IMR-90 (cell line): Measurements from ENCODE around the gene KLHL25. TPM values are rescaled to one million over a fixed set of nuclear protein-coding genes. Genes with fewer than 3 reads are reported as not detected.

Source experiments
- ATAC-seq: fragments of 200-7000 bp; cut with Tn5 transposase; 2 replicates; pipeline ENCODE4 v1.9.1; 2020; ENCODE audit warnings: low read depth, mild to moderate bottlenecking, moderate library complexity
- BruUV-seq: library from RNA; stranded (reverse); fragments of 400-500 nt; replicated peaks from 2 replicates; lab custom pipeline; 2021; lab: Mats Ljungman, UMichigan
- CTCF ChIA-PET: fragments of 300-600 bp; formaldehyde crosslinking; extraction: SDS; loops from one replicate; lab custom pipeline; 2021; ENCODE audit warnings: antibody characterized with exemption; lab: Yijun Ruan, JAX
- POLR2A ChIA-PET: fragments of 300-600 bp; sonication (Branson Sonifier 250); formaldehyde crosslinking; loops from one replicate; lab custom pipeline; 2022; ENCODE audit warnings: antibody characterized with exemption; ENCODE audit not compliant: unreplicated experiment; lab: Charles Lee
- DNase-seq: peaks from one replicate; pipeline ENCODE4 v3.0.0; 2013
- H2AFZ ChIP-seq: replicated peaks from 2 replicates; pipeline ENCODE3; 2013; ENCODE audit warnings: low read length, mild to moderate bottlenecking; ENCODE audit not compliant: poor library complexity
- H2AK5ac ChIP-seq: 2 replicates; pipeline ENCODE4 v1.6.1; 2013; ENCODE audit warnings: low read depth, low read length, inconsistent platforms
- H2AK9ac ChIP-seq: replicated peaks from 2 replicates; pipeline ENCODE3; 2013; ENCODE audit warnings: mild to moderate bottlenecking, low read depth, low read length, moderate library complexity; ENCODE audit not compliant: poor library complexity
- H2BK120ac ChIP-seq: 2 replicates; pipeline ENCODE4 v1.6.1; 2013; ENCODE audit warnings: low read depth, low read length, inconsistent platforms
- H2BK15ac ChIP-seq: 3 replicates; pipeline ENCODE4 v1.6.1; 2013; ENCODE audit warnings: low read depth, low read length, inconsistent platforms
- H2BK20ac ChIP-seq: 2 replicates; pipeline ENCODE4 v1.6.1; 2013; ENCODE audit warnings: low read depth, mild to moderate bottlenecking, inconsistent platforms, low read length, moderate library complexity
- H2BK5ac ChIP-seq: 2 replicates; pipeline ENCODE4 v1.6.1; 2013; ENCODE audit warnings: mild to moderate bottlenecking, low read depth, low read length, inconsistent platforms; ENCODE audit not compliant: poor library complexity, severe bottlenecking
- H3K14ac ChIP-seq: replicated peaks from 2 replicates; pipeline ENCODE4 v1.6.1; 2013; ENCODE audit warnings: low read depth, low read length, inconsistent platforms
- H3K18ac ChIP-seq: 2 replicates; pipeline ENCODE4 v1.6.1; 2013; ENCODE audit warnings: low read depth, low read length, control low read depth
- H3K23ac ChIP-seq: 2 replicates; pipeline ENCODE4 v1.6.1; 2013; ENCODE audit warnings: low read depth, low read length, inconsistent platforms
- H3K27ac ChIP-seq: 2 replicates; pipeline ENCODE4 v1.5.1; 2013; ENCODE audit warnings: mild to moderate bottlenecking, control low read depth, low read length; ENCODE audit not compliant: insufficient read depth
- H3K27me3 ChIP-seq: 2 replicates; pipeline ENCODE4 v1.6.1; 2013; ENCODE audit warnings: low read length; ENCODE audit not compliant: control insufficient read depth, insufficient read depth
- H3K36me3 ChIP-seq: 2 replicates; pipeline ENCODE4 v1.6.1; 2013; ENCODE audit warnings: low read length, mixed read lengths; ENCODE audit not compliant: control insufficient read depth, insufficient read depth
- H3K4ac ChIP-seq: 2 replicates; pipeline ENCODE4 v1.6.1; 2013; ENCODE audit warnings: low read depth, low read length, inconsistent platforms
- H3K4me1 ChIP-seq: 2 replicates; pipeline ENCODE4 v1.6.1; 2013; ENCODE audit warnings: low read length, mixed read lengths; ENCODE audit not compliant: control insufficient read depth, insufficient read depth
- H3K4me2 ChIP-seq: 2 replicates; pipeline ENCODE4 v1.6.1; 2013; ENCODE audit warnings: low read depth, mild to moderate bottlenecking, control low read depth, low read length, moderate library complexity
- H3K4me3 ChIP-seq: 2 replicates; pipeline ENCODE4 v1.5.1; 2013; ENCODE audit warnings: low read depth, mild to moderate bottlenecking, control low read depth, low read length, moderate library complexity; ENCODE audit not compliant: insufficient read depth
- H3K56ac ChIP-seq: 2 replicates; pipeline ENCODE4 v1.6.1; 2013; ENCODE audit warnings: low read length, inconsistent platforms; ENCODE audit not compliant: insufficient read depth; ENCODE audit errors: extremely low read depth
- H3K79me1 ChIP-seq, 2 experiments: 2 replicates each; pipeline ENCODE4 v1.6.1; 2013; ENCODE audit warnings: low read length in 2 of 2, inconsistent platforms in 1 of 2, low read depth in 1 of 2
- H3K9ac ChIP-seq: 2 replicates; pipeline ENCODE4 v1.6.1; 2013; ENCODE audit warnings: low read depth, low read length, control low read depth
- H3K9me1 ChIP-seq: 2 replicates; pipeline ENCODE4 v1.6.1; 2013; ENCODE audit warnings: low read length, inconsistent platforms; ENCODE audit not compliant: insufficient read depth
- H3K9me3 ChIP-seq: 2 replicates; pipeline ENCODE4 v1.6.1; 2013; ENCODE audit warnings: low read length; ENCODE audit not compliant: control insufficient read depth, insufficient read depth
- H4K20me1 ChIP-seq: 2 replicates; pipeline ENCODE4 v1.6.1; 2013; ENCODE audit warnings: low read length, inconsistent platforms; ENCODE audit not compliant: insufficient read depth
- H4K5ac ChIP-seq: 2 replicates; pipeline ENCODE4 v1.6.1; 2013; ENCODE audit warnings: mild to moderate bottlenecking, low read depth, low read length, control low read depth
- H4K8ac ChIP-seq, 2 experiments: 2 replicates each; pipeline ENCODE4 v1.6.1; 2013; ENCODE audit warnings: low read depth in 2 of 2, low read length in 2 of 2, control low read depth in 1 of 2, inconsistent platforms in 1 of 2
- H4K91ac ChIP-seq: 2 replicates; pipeline ENCODE4 v1.6.1; 2013; ENCODE audit warnings: low read depth, low read length, inconsistent platforms; ENCODE audit not compliant: insufficient read depth
- BHLHE40 ChIP-seq: fragments of 150-350 bp; IDR thresholded peaks from 2 replicates; pipeline ENCODE4 v1.6.1; 2016; ENCODE audit warnings: mild to moderate bottlenecking, low read depth, low read length
- CEBPB ChIP-seq: IDR thresholded peaks from 2 replicates; pipeline ENCODE4 v1.6.1; 2012; ENCODE audit warnings: low read depth, low read length, improper control_type of control experiment
- CHD1 ChIP-seq: IDR thresholded peaks from 2 replicates; pipeline ENCODE4 v1.6.1; 2012; ENCODE audit warnings: low read depth, low read length, improper control_type of control experiment
- FOS ChIP-seq: fragments of 150-350 bp; IDR thresholded peaks from 2 replicates; pipeline ENCODE4 v1.6.1; 2016; ENCODE audit warnings: low read depth, low read length
- MAFK ChIP-seq: IDR thresholded peaks from 2 replicates; pipeline ENCODE4 v1.6.1; 2012; ENCODE audit warnings: low read depth, low read length, improper control_type of control experiment
- MAZ ChIP-seq: IDR thresholded peaks from 2 replicates; pipeline ENCODE4 v1.6.1; 2012; ENCODE audit warnings: low read depth, mild to moderate bottlenecking, low read length, improper control_type of control experiment, moderate library complexity, borderline replicate concordance
- MXI1 ChIP-seq: IDR thresholded peaks from 2 replicates; pipeline ENCODE4 v1.6.1; 2012; ENCODE audit warnings: low read depth, mild to moderate bottlenecking, low read length, moderate library complexity, borderline replicate concordance
- NFE2L2 ChIP-seq: fragments of 150-350 bp; IDR thresholded peaks from 2 replicates; pipeline ENCODE4 v1.6.1; 2016; ENCODE audit warnings: low read depth, mild to moderate bottlenecking, low read length
- POLR2A ChIP-seq: IDR thresholded peaks from 2 replicates; pipeline ENCODE4 v1.6.1; 2012; ENCODE audit warnings: mild to moderate bottlenecking, low read depth, low read length
- RAD21 ChIP-seq: IDR thresholded peaks from 2 replicates; pipeline ENCODE4 v1.6.1; 2012; ENCODE audit warnings: low read length, improper control_type of control experiment
- RCOR1 ChIP-seq: IDR thresholded peaks from 2 replicates; pipeline ENCODE4 v1.6.1; 2012; ENCODE audit warnings: mild to moderate bottlenecking, low read length, improper control_type of control experiment; ENCODE audit not compliant: insufficient replicate concordance
- RFX5 ChIP-seq: IDR thresholded peaks from 2 replicates; pipeline ENCODE4 v1.8.0; 2012; ENCODE audit warnings: low read depth, mild to moderate bottlenecking, low read length, moderate library complexity
- SMC3 ChIP-seq: fragments of 150-350 bp; IDR thresholded peaks from 2 replicates; pipeline ENCODE4 v1.6.1; 2016; ENCODE audit warnings: low read depth, mild to moderate bottlenecking, antibody characterized with exemption, low read length, moderate library complexity
- WGBS, 2 experiments: methylation state at CpG; one replicate each; pipeline versions ENCODE4 v1.1.5 to v1.1.7; 2013; ENCODE audit warnings: missing lambda C conversion rate in 2 of 2; ENCODE audit not compliant: insufficient read length in 1 of 2; ENCODE audit errors: extremely low coverage in 2 of 2; 5-methylcytosine and 5-hydroxymethylcytosine counted together
- dilution Hi-C: fragments of 300-500 bp; cut with HindIII; formaldehyde crosslinking; loops from one replicate; pipeline ENCODE4 v1.14.3; 2018; ENCODE audit warnings: low sequenced_read_pairs; ENCODE audit not compliant: unreplicated experiment
- in situ Hi-C: fragments of 300-500 bp; cut with MboI; formaldehyde crosslinking; loops from 3 replicates; pipeline ENCODE4 v1.14.3; 2019; ENCODE audit warnings: low sequenced_read_pairs, inconsistent platforms, mixed read lengths
- intact Hi-C: fragments of 100-400 bp; cut with micrococcal nuclease; formaldehyde crosslinking; loops from 2 replicates; pipeline ENCODE4 v1.10.0; 2022
- polyA plus RNA-seq, 3 experiments: library from polyadenylated mRNA; depleted of rRNA; stranded (reverse); fragments of >200 nt; gene quantifications; 2 replicates each; pipeline ENCODE4 v1.2.3, GENCODE V29; 2012; ENCODE audit warnings: low replicate concordance in 1 of 3
- total RNA-seq: library from RNA; depleted of rRNA; stranded (reverse); fragments of >200 nt; gene quantifications from 2 replicates; pipeline ENCODE4 v1.2.3, GENCODE V29; 2012
- TF ChIP-seq, protein P1 (sequence below): fragments of 150-350 bp; IDR thresholded peaks from 2 replicates; pipeline ENCODE4 v1.6.1; 2017; ENCODE audit warnings: mild to moderate bottlenecking, antibody characterized with exemption, low read length, low read depth
- TF ChIP-seq, protein P2 (sequence below): fragments of 150-350 bp; IDR thresholded peaks from 2 replicates; pipeline ENCODE4 v1.6.1; 2016; ENCODE audit warnings: low read depth, mild to moderate bottlenecking, low read length, moderate library complexity, borderline replicate concordance
- TF ChIP-seq, protein P3 (sequence below): conservative IDR thresholded peaks from 2 replicates; pipeline ENCODE4 v1.5.1; 2012; ENCODE audit warnings: mild to moderate bottlenecking, low read depth, low read length, improper control_type of control experiment

Gene KLHL25
- total and polyA plus RNA-seq, 2 of the 4 experiments (the other 2 are of a cell fraction), result 2.7 to 5.6 TPM

GRCh38 chr15:85800478-85801123 lies 5.9 kb upstream of the KLHL25 start:
- BruUV-seq, result no TSS peak
- H3K27me3 ChIP-seq, result no peaks in the 10 kb centered on the region
- no peaks in the 10 kb centered on the region for H3K79me1 ChIP-seq
- H4K8ac ChIP-seq, result no peak overlapping the region
- intact Hi-C loops, result no loop called here
- no peak overlapping the region for H3K4me3 ChIP-seq
- 82% methylated on average over 6 of the region's 9 CpGs; no CpG with 5 or more reads in 1 of the 2 experiments for WGBS, 2 experiments
- no peak overlapping the region for H3K18ac ChIP-seq
- H2AK5ac ChIP-seq, result no peak overlapping the region
- H3K9me1 ChIP-seq, result no peaks in the 10 kb centered on the region
- no peak overlapping the region for H3K4ac ChIP-seq
- in situ Hi-C loops, result no loop called here
- no peaks in the 10 kb centered on the region for H4K20me1 ChIP-seq
- no peak overlapping the region for H3K27ac ChIP-seq
- no peak overlapping the region for H3K14ac ChIP-seq
- no peak overlapping the region for H2BK120ac ChIP-seq
- H3K23ac ChIP-seq, result no peak overlapping the region
- POLR2A ChIA-PET, result no interaction called here
- CTCF ChIA-PET, result no interaction called here
- H3K36me3 ChIP-seq, result no peaks in the 10 kb centered on the region
- H3K4me2 ChIP-seq, result no peak overlapping the region
- 0 out of 2 replicates have a peak, but pooled peaks have one; percentile 51 for ATAC-seq
- no peak overlapping the region for H4K91ac ChIP-seq
- H3K9ac ChIP-seq, result no peak overlapping the region
- no peak overlapping the region for H2BK15ac ChIP-seq
- H4K5ac ChIP-seq, result no peak overlapping the region
- no peaks in the 10 kb centered on the region for H3K9me3 ChIP-seq
- H3K4me1 ChIP-seq, result 0 out of 2 replicates have a peak, but pooled peaks cover 2% of the 10 kb centered on the region
- dilution Hi-C loops, result no loop called here
- H2AFZ ChIP-seq, result no peak overlapping the region
- no peak overlapping the region for H2AK9ac ChIP-seq
- no peak overlapping the region for H2BK5ac ChIP-seq
- H3K56ac ChIP-seq, result no peak overlapping the region
- peak; percentile 61 for DNase-seq
- TF ChIP-seq, protein P1, sequence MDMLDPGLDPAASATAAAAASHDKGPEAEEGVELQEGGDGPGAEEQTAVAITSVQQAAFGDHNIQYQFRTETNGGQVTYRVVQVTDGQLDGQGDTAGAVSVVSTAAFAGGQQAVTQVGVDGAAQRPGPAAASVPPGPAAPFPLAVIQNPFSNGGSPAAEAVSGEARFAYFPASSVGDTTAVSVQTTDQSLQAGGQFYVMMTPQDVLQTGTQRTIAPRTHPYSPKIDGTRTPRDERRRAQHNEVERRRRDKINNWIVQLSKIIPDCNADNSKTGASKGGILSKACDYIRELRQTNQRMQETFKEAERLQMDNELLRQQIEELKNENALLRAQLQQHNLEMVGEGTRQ, result no peak
- no peak for TF ChIP-seq RCOR1
- no peak for TF ChIP-seq CHD1
- TF ChIP-seq MAFK, result no peak
- no peak for TF ChIP-seq RFX5
- TF ChIP-seq RAD21, result no peak
- TF ChIP-seq, protein P2, sequence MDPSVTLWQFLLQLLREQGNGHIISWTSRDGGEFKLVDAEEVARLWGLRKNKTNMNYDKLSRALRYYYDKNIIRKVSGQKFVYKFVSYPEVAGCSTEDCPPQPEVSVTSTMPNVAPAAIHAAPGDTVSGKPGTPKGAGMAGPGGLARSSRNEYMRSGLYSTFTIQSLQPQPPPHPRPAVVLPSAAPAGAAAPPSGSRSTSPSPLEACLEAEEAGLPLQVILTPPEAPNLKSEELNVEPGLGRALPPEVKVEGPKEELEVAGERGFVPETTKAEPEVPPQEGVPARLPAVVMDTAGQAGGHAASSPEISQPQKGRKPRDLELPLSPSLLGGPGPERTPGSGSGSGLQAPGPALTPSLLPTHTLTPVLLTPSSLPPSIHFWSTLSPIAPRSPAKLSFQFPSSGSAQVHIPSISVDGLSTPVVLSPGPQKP, result no peak
- no peak for TF ChIP-seq SMC3
- no peak for TF ChIP-seq NFE2L2
- no peak for TF ChIP-seq CEBPB
- no peak for TF ChIP-seq POLR2A
- TF ChIP-seq, protein P3, sequence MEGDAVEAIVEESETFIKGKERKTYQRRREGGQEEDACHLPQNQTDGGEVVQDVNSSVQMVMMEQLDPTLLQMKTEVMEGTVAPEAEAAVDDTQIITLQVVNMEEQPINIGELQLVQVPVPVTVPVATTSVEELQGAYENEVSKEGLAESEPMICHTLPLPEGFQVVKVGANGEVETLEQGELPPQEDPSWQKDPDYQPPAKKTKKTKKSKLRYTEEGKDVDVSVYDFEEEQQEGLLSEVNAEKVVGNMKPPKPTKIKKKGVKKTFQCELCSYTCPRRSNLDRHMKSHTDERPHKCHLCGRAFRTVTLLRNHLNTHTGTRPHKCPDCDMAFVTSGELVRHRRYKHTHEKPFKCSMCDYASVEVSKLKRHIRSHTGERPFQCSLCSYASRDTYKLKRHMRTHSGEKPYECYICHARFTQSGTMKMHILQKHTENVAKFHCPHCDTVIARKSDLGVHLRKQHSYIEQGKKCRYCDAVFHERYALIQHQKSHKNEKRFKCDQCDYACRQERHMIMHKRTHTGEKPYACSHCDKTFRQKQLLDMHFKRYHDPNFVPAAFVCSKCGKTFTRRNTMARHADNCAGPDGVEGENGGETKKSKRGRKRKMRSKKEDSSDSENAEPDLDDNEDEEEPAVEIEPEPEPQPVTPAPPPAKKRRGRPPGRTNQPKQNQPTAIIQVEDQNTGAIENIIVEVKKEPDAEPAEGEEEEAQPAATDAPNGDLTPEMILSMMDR, result no peak
- no peak for TF ChIP-seq BHLHE40
- TF ChIP-seq FOS, result no peak
- no peak for TF ChIP-seq MAZ
- no peak for TF ChIP-seq MXI1
- H2BK20ac ChIP-seq, result no peak overlapping the region
